GM23338 (cell line): ENCODE data around the gene PTPA. TPM values are rescaled to one million over a fixed set of nuclear protein-coding genes. Genes with fewer than 3 reads are reported as not detected.

Experiments used
- ATAC-seq: fragments of 200-7000 bp; cut with Tn5 transposase; 3 replicates; pipeline ENCODE4 v1.9.1; 2020
- DNase-seq: peaks from one replicate; pipeline ENCODE4 v3.0.0-alpha.2; 2015; ENCODE audit warnings: low spot score
- H2AFZ ChIP-seq: fragments of 200-600 bp; sonication (generic); 2 replicates; pipeline ENCODE4 v1.8.0; 2016; ENCODE audit warnings: antibody characterized with exemption, mild to moderate bottlenecking, moderate library complexity
- H3F3A ChIP-seq: fragments of 200-600 bp; sonication (generic); replicated peaks from 2 replicates; pipeline ENCODE4 v1.8.0; 2017; ENCODE audit warnings: antibody characterized with exemption, mixed run types, low read depth
- H3K27ac ChIP-seq: fragments of 200-600 bp; sonication (generic); 2 replicates; pipeline ENCODE4 v1.6.1; 2016; ENCODE audit warnings: low read depth
- H3K27me3 ChIP-seq: fragments of 200-600 bp; sonication (generic); 2 replicates; pipeline ENCODE4 v1.8.0; 2016; ENCODE audit warnings: mild to moderate bottlenecking, mixed run types, moderate library complexity; ENCODE audit not compliant: insufficient read depth
- H3K36me3 ChIP-seq: fragments of 200-600 bp; sonication (generic); 2 replicates; pipeline ENCODE4 v1.8.0; 2016; ENCODE audit warnings: mild to moderate bottlenecking; ENCODE audit not compliant: insufficient read depth
- H3K4me1 ChIP-seq: fragments of 200-600 bp; sonication (generic); 2 replicates; pipeline ENCODE4 v1.8.0; 2016; ENCODE audit warnings: mild to moderate bottlenecking, moderate library complexity; ENCODE audit not compliant: insufficient read depth
- H3K4me2 ChIP-seq: fragments of 200-600 bp; sonication (generic); 2 replicates; pipeline ENCODE4 v1.7.1; 2017; ENCODE audit warnings: mixed run types
- H3K4me3 ChIP-seq: fragments of 200-600 bp; sonication (generic); 2 replicates; pipeline ENCODE4 v1.6.1; 2016; ENCODE audit warnings: mixed run types
- H3K79me2 ChIP-seq: fragments of 200-600 bp; sonication (generic); replicated peaks from 2 replicates; pipeline ENCODE4 v1.8.0; 2017; ENCODE audit warnings: mild to moderate bottlenecking; ENCODE audit not compliant: insufficient read depth
- H3K9me2 ChIP-seq: fragments of 200-600 bp; sonication (generic); 2 replicates; pipeline ENCODE4 v1.8.0; 2017; ENCODE audit not compliant: insufficient read depth
- H4K20me1 ChIP-seq: fragments of 200-600 bp; sonication (generic); replicated peaks from 2 replicates; pipeline ENCODE4 v1.8.0; 2017; ENCODE audit warnings: mild to moderate bottlenecking; ENCODE audit not compliant: insufficient read depth
- H3K27ac Mint-ChIP-seq: 2 replicates; pipeline ENCODE4 v1.8.0; 2020; ENCODE audit warnings: inconsistent platforms, mild to moderate bottlenecking, moderate library complexity, mixed read lengths
- H3K27me3 Mint-ChIP-seq: 3 replicates; pipeline ENCODE4 v1.8.0; 2022; ENCODE audit warnings: low read depth, mild to moderate bottlenecking, moderate library complexity, mixed read lengths, inconsistent platforms; ENCODE audit not compliant: insufficient read depth, poor library complexity
- H3K36me3 Mint-ChIP-seq: 3 replicates; pipeline ENCODE4 v1.8.0; 2021; ENCODE audit warnings: low read depth, mild to moderate bottlenecking, inconsistent platforms, moderate library complexity, mixed read lengths
- H3K4me1 Mint-ChIP-seq: 3 replicates; pipeline ENCODE4 v1.8.0; 2020; ENCODE audit warnings: mild to moderate bottlenecking, inconsistent platforms, mixed read lengths
- H3K4me3 Mint-ChIP-seq: 3 replicates; pipeline ENCODE4 v1.8.0; 2021; ENCODE audit warnings: moderate library complexity, mild to moderate bottlenecking, inconsistent platforms, mixed read lengths
- H3K9me3 Mint-ChIP-seq: 3 replicates; pipeline ENCODE4 v1.8.0; 2020; ENCODE audit warnings: moderate library complexity, mild to moderate bottlenecking, inconsistent platforms, mixed read lengths
- CREB1 ChIP-seq: fragments of 250-450 bp; sonication (Bioruptor Pico); IDR thresholded peaks from 2 replicates; pipeline ENCODE4 v1.5.0; 2020; ENCODE audit warnings: low read depth, mild to moderate bottlenecking, moderate library complexity
- CTCF ChIP-seq, 2 experiments: fragments of 200-600 bp in 1 of 2; sonication (generic) in 1 of 2; conservative IDR thresholded peaks; 2 replicates each; pipeline versions ENCODE4 v1.5.1 to v1.6.1; 2016 to 2017; ENCODE audit warnings: antibody characterized with exemption in 2 of 2, low read depth in 2 of 2, mild to moderate bottlenecking in 2 of 2, moderate library complexity in 1 of 2
- ETS1 ChIP-seq: IDR thresholded peaks from 2 replicates; pipeline ENCODE4 v1.6.1; 2016; ENCODE audit warnings: antibody characterized with exemption
- POLR2AphosphoS5 ChIP-seq: IDR thresholded peaks from 2 replicates; pipeline ENCODE4 v1.6.1; 2016; ENCODE audit warnings: antibody characterized with exemption, low read depth
- REST ChIP-seq: IDR thresholded peaks from one replicate; pipeline ENCODE4 v1.6.1; 2018; ENCODE audit warnings: antibody characterized with exemption; ENCODE audit not compliant: unreplicated experiment
- STAT1 ChIP-seq: IDR thresholded peaks from one replicate; pipeline ENCODE4 v1.6.1; 2016; ENCODE audit warnings: antibody characterized with exemption; ENCODE audit not compliant: unreplicated experiment
- ZNF114 ChIP-seq: fragments of 250-450 bp; sonication (Bioruptor Pico); IDR thresholded peaks from 2 replicates; pipeline ENCODE4 v1.5.0; 2020; ENCODE audit warnings: mild to moderate bottlenecking, moderate library complexity
- ZNF462 ChIP-seq: fragments of 250-450 bp; sonication (Bioruptor Pico); IDR thresholded peaks from 2 replicates; pipeline ENCODE4 v1.5.0; 2020; ENCODE audit warnings: mild to moderate bottlenecking, moderate library complexity
- polyA plus RNA-seq: library from polyadenylated mRNA; unstranded; fragments of >200 nt; fragmentation: Nextera tagmentation; extraction: Ambion mirVana; gene quantifications from 2 replicates; pipeline ENCODE4 v1.2.1, GENCODE V29; 2016
- total RNA-seq: library from RNA; depleted of rRNA; stranded (reverse); fragments of >200 nt; shearing (Covaris generic); gene quantifications from 2 replicates; pipeline ENCODE4 v1.2.3, GENCODE V29; 2014

Gene PTPA
- total and polyA plus RNA-seq, 2 experiments from 2014 or later = 53.9 to 122 TPM

DNA sequence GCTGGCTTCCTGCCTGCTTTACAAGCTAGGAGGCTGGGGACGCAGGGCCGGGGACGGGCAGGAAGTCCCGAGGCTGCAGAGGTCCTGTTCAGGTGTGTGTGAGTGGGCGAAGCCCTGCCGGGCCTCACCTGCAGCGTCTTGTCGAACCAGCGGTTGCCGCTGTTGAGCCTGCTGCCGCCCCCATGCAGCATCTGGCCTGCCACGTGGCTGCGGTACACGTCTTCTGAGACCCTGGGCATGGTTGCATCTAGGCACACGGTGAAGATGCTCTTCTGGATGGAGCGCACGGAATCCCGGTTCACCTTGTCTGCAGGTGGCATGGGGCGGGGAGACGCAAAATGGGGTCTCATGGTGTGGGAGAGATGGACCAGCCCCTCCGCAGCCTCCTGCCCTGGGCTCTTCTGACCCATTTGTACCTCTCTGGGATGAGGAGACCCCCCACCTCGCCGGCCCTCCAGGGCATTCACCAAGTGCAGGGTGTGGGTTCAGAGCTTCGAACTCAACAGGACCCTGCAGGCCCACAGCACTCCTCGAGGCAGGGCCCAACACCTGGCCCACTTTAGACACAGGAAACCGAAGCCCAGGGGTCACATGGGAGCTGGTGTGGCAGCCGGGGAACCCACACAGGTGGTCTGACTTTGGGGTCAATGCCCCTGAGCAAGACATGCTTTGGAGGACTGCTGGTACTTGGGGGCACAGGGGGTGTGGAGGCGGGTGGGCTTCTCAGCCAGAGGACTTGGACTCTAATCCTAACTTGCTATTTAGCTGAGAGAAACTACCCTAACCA is 10.6 kb upstream of the PTPA start:
- Histone ChIP-seq H3K4me2 (no peak overlapping the region), H3K4me3 (no peak overlapping the region), H3F3A (no peaks in the 10 kb centered on the region), H3K4me1 (peaks cover 4% of the 10 kb centered on the region; the same call in 1 of the 2 replicates), H3K79me2 (no peaks in the 10 kb centered on the region), H2AFZ (no peak overlapping the region), H3K27ac (no peak overlapping the region), H3K27me3 (no peaks in the 10 kb centered on the region), H3K36me3 (no peaks in the 10 kb centered on the region), H3K9me2 (no peaks in the 10 kb centered on the region), H4K20me1 (peaks cover 4% of the 10 kb centered on the region; the same call in 1 of the 2 replicates)
- no peak overlapping the region for H3K27ac Mint-ChIP-seq
- H3K4me3 Mint-ChIP-seq = no peak overlapping the region
- DNase-seq (peak; percentile 47), ATAC-seq (peak; percentile 40)
- H3K9me3 Mint-ChIP-seq = no peaks in the 10 kb centered on the region
- H3K27me3 Mint-ChIP-seq = peaks cover 18% of the 10 kb centered on the region
- H3K36me3 Mint-ChIP-seq = no peaks in the 10 kb centered on the region
- peak; percentile 12 to 43; a peak in 1 of 4 replicates for TF ChIP-seq CTCF (conservative IDR thresholded peaks at IDR 0.05; ENCODE audit: low read depth in 2 of 2)
- TF ChIP-seq ZNF114 = no peak
- H3K4me1 Mint-ChIP-seq = peaks cover 4% of the 10 kb centered on the region

GRCh38 chr9:129101279-129101678 is 9.9 kb upstream of the PTPA start:
- H3K79me2 ChIP-seq = no peaks in the 10 kb centered on the region
- no peaks in the 10 kb centered on the region for H3K9me2 ChIP-seq
- H3K4me1 ChIP-seq = peaks cover 4% of the 10 kb centered on the region; the same call in 1 of the 2 replicates
- peaks cover 4% of the 10 kb centered on the region; the same call in 1 of the 2 replicates for H4K20me1 ChIP-seq
- ATAC-seq = no peak
- H3K27me3 ChIP-seq = no peaks in the 10 kb centered on the region
- peaks cover 18% of the 10 kb centered on the region for H3K27me3 Mint-ChIP-seq
- no peak overlapping the region for H3K4me3 Mint-ChIP-seq
- no peak overlapping the region for H3K27ac Mint-ChIP-seq
- H3F3A ChIP-seq = no peaks in the 10 kb centered on the region
- no peaks in the 10 kb centered on the region for H3K9me3 Mint-ChIP-seq
- H3K4me3 ChIP-seq = no peak overlapping the region
- no peak overlapping the region for H2AFZ ChIP-seq
- peaks cover 4% of the 10 kb centered on the region for H3K4me1 Mint-ChIP-seq
- H3K27ac ChIP-seq = no peak overlapping the region
- H3K4me2 ChIP-seq = no peak overlapping the region
- H3K36me3 ChIP-seq = no peaks in the 10 kb centered on the region
- DNase-seq = no peak
- H3K36me3 Mint-ChIP-seq = no peaks in the 10 kb centered on the region
- TF ChIP-seq ZNF462 = no peak
- no peak for TF ChIP-seq CREB1 (CRISPR knock-in tag)
- no peak for TF ChIP-seq REST
- TF ChIP-seq POLR2AphosphoS5 = no peak
- no peak for TF ChIP-seq STAT1
- no peak for TF ChIP-seq ETS1
